ENCODE results near the gene ELOVL6. TPM values are rescaled to one million over a fixed set of nuclear protein-coding genes. Genes with fewer than 3 reads are reported as not detected.
A peak's percentile ranks its signal among the peaks of the same experiment; 100 is the strongest.
"Not testable (repeated sequence)": the region's sequence is repeated elsewhere in the genome, so short reads cannot be mapped to it uniquely, and the experiment has no call there.

The ELOVL6 gene, protein sequence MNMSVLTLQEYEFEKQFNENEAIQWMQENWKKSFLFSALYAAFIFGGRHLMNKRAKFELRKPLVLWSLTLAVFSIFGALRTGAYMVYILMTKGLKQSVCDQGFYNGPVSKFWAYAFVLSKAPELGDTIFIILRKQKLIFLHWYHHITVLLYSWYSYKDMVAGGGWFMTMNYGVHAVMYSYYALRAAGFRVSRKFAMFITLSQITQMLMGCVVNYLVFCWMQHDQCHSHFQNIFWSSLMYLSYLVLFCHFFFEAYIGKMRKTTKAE
- total RNA-seq: 1.5 TPM

DNA sequence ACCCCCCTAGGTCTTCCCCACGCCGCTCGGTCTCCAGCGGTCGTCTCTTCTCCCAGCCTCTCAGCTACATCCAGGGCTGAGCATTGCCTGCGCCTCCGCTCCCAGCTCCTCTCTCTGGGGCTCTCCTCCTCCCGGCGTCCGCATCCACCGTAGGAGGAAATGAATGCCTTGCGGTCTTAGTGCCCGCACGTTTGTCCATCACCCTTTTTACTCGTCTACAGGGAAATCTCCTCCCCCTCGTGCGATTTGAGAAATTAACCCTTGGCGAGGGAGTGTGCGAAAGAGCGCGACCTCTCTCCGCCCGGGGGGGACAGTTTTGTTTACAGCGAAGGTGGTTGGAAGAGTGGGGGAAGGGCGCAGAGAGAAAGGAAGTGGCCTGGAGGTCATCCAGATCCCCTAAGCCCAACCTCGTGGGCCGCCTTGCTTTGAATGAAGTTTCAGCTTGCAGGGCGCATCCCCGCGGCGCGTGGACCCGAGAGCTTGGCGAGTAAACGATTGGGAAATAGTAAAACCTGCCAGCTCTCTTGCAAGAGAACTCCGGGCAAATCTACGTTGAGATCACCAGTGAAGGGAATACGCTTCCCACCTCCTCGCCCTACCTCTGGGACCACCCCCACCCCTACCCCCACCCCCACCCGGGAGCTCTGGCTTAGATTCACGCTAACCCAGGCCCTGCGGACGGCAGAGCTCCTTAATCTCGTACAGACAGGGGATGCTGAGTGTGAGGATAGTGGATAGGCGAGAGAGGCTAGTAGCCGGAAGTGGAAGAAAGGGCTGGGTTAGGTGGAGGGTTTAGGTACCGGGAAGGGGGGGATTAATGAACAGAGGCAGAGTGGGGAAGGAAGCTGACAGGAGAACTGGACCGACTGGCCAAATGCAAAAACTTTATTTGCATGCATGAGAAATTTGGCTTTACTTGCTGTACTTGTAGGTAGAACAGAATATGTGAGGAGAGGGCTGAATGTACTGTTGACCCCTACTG lies at the start of gene ELOVL6:
Gene ELOVL6, minus strand, starts transcription at position 181 of the 982 bp plus-strand sequence. CDS start 280 bp downstream, outside the sequence.
- Histone ChIP-seq H3K9me3 (ENCODE audit: low read depth, low read length) (no peaks in the 10 kb centered on the region), H3K4me1 (ENCODE audit: insufficient read depth, low read length) (peaks cover 24% of the 10 kb centered on the region), H3K4me3 (ENCODE audit: low read length) (peak within 1 kb of the TSS; percentile 75), H3K27me3 (ENCODE audit: insufficient read depth, low read length) (no peaks in the 10 kb centered on the region)

DNA sequence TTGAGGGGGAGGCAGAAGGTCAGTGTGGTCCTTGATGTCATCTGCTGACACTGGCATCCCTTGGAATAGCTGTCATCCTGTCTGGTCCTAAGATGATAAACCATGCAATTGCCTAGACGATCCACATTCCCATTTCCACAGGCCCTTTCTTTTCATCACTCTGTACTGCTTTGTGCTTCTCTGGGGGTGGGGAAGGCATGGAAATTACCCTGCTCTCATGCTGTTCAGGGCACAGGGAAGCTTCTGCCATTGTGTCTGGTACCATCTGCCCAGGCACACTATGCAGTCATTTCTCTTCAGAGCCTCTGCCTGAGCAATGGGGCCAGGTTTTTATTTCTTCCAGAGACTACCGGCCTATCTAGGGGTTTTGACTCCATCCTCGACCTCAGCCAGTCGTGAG lies 49.7 kb upstream of the ELOVL6 start:
- Histone ChIP-seq H3K4me1 (ENCODE audit: insufficient read depth, low read length) (no peaks in the 10 kb centered on the region), H3K4me3 (ENCODE audit: low read length) (no peak overlapping the region), H3K9me3 (ENCODE audit: low read depth, low read length) (no peaks in the 10 kb centered on the region), H3K27me3 (ENCODE audit: insufficient read depth, low read length) (no peaks in the 10 kb centered on the region)

- Histone ChIP-seq H3K4me3 (ENCODE audit: low read length) (no peak overlapping the region), H3K9me3 (ENCODE audit: low read depth, low read length) (no peaks in the 10 kb centered on the region), H3K4me1 (ENCODE audit: insufficient read depth, low read length) (no peaks in the 10 kb centered on the region), H3K27me3 (ENCODE audit: insufficient read depth, low read length) (no peaks in the 10 kb centered on the region)
These were observed 49.2 kb upstream of the ELOVL6 start for GRCh38 chr4:110247591-110247990.

- no peaks in the 10 kb centered on the region for H3K4me1 ChIP-seq (ENCODE audit: insufficient read depth, low read length)
- no peak overlapping the region for H3K4me3 ChIP-seq (ENCODE audit: low read length)
- H3K27me3 ChIP-seq (ENCODE audit: insufficient read depth, low read length): peaks cover 4% of the 10 kb centered on the region
- no peaks in the 10 kb centered on the region for H3K9me3 ChIP-seq (ENCODE audit: low read depth, low read length)
These were observed 47.2 kb upstream of the ELOVL6 start for GRCh38 chr4:110245577-110245976.

GRCh38 chr4:110236324-110236723 lies 37.9 kb upstream of the ELOVL6 start:
- no peaks in the 10 kb centered on the region for H3K4me1 ChIP-seq (ENCODE audit: insufficient read depth, low read length)
- H3K27me3 ChIP-seq (ENCODE audit: insufficient read depth, low read length): peaks cover 3% of the 10 kb centered on the region
- H3K4me3 ChIP-seq (ENCODE audit: low read length): no peak overlapping the region
- H3K9me3 ChIP-seq (ENCODE audit: low read depth, low read length): no peaks in the 10 kb centered on the region

GRCh38 chr4:110233581-110233980 lies 35.2 kb upstream of the ELOVL6 start:
- H3K4me1 ChIP-seq (ENCODE audit: insufficient read depth, low read length); H3K27me3 ChIP-seq (ENCODE audit: insufficient read depth, low read length); H3K9me3 ChIP-seq (ENCODE audit: low read depth, low read length); H3K4me3 ChIP-seq (ENCODE audit: low read length): not testable (repeated sequence)

- Histone ChIP-seq H3K9me3 (ENCODE audit: low read depth, low read length) (no peaks in the 10 kb centered on the region), H3K4me3 (ENCODE audit: low read length) (no peak overlapping the region), H3K27me3 (ENCODE audit: insufficient read depth, low read length) (no peaks in the 10 kb centered on the region), H3K4me1 (ENCODE audit: insufficient read depth, low read length) (no peaks in the 10 kb centered on the region)
These were observed 33.5 kb upstream of the ELOVL6 start for GRCh38 chr4:110231869-110232268.

DNA sequence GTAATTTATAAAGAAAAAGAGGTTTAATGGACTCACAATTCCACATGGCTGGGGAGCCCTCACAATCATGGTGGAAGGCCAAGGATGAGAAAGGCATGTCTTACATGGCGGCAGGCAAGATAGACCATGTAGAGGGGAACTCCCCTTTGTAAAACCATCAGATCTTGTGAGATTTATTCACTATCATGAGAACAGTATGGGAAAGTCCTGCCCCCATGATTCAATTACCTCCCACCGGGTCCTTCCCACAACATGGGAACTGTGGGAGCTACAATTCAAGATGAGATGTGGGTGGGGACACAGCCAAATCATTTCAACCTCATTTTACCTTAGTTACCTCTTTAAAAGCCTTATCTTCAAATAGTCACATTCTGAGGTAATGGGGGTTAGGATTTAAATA lies 30.9 kb upstream of the ELOVL6 start:
- H3K9me3 ChIP-seq (ENCODE audit: low read depth, low read length): no peaks in the 10 kb centered on the region
- H3K4me1 ChIP-seq (ENCODE audit: insufficient read depth, low read length): no peaks in the 10 kb centered on the region
- H3K4me3 ChIP-seq (ENCODE audit: low read length): no peak overlapping the region
- H3K27me3 ChIP-seq (ENCODE audit: insufficient read depth, low read length): no peaks in the 10 kb centered on the region

- Histone ChIP-seq H3K4me3 (ENCODE audit: low read length) (no peak overlapping the region), H3K27me3 (ENCODE audit: insufficient read depth, low read length) (no peaks in the 10 kb centered on the region), H3K4me1 (ENCODE audit: insufficient read depth, low read length) (no peaks in the 10 kb centered on the region), H3K9me3 (ENCODE audit: low read depth, low read length) (no peaks in the 10 kb centered on the region)
These were observed 26.4 kb upstream of the ELOVL6 start for GRCh38 chr4:110224812-110225211.

DNA sequence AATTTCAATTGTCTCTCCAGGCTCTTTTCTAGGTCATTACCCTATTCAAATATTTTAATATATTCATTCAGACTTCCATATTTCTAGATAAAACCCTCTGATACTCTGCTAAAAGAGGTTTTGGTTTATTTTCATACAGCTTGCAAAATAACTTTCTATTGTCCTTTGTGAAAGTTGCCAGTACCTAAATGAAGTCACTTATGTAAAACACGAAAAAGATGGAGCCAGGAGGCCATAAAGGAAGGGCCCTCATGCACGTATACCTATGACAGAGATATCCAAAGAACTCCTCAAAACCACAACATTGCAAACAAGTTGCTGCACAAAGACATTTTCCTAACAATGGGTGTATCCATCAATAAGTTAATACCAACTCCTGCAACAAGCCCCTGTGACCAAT lies 25.7 kb upstream of the ELOVL6 start:
- no peaks in the 10 kb centered on the region for H3K9me3 ChIP-seq (ENCODE audit: low read depth, low read length)
- H3K4me3 ChIP-seq (ENCODE audit: low read length): no peak overlapping the region
- no peaks in the 10 kb centered on the region for H3K4me1 ChIP-seq (ENCODE audit: insufficient read depth, low read length)
- no peaks in the 10 kb centered on the region for H3K27me3 ChIP-seq (ENCODE audit: insufficient read depth, low read length)

GRCh38 chr4:110218935-110219334 lies 20.5 kb upstream of the ELOVL6 start:
- not testable (repeated sequence) for H3K27me3 ChIP-seq (ENCODE audit: insufficient read depth, low read length); H3K4me1 ChIP-seq (ENCODE audit: insufficient read depth, low read length); H3K9me3 ChIP-seq (ENCODE audit: low read depth, low read length); H3K4me3 ChIP-seq (ENCODE audit: low read length)

GRCh38 chr4:110217181-110217580 lies 18.8 kb upstream of the ELOVL6 start:
- not testable (repeated sequence) for H3K27me3 ChIP-seq (ENCODE audit: insufficient read depth, low read length); H3K9me3 ChIP-seq (ENCODE audit: low read depth, low read length); H3K4me1 ChIP-seq (ENCODE audit: insufficient read depth, low read length); H3K4me3 ChIP-seq (ENCODE audit: low read length)

DNA sequence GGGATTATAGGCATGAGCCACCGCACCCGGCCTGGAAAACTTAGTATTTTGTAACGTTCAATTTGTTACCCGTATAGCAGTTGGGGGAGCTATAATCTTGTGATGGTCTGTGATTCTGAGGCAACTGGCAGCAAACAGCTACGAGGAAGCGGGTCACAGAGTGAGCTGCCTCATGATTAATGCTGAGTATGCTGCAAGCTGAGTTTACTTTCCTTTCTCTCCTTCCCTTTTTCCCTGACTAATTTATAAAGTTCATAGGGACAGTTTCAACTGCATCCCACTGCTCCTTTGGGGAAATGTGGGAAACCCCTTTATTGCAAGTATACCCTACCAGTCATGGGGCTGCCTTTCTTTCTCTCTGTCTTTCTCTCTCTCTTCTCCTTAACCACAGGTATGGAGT lies 17.7 kb upstream of the ELOVL6 start:
- no peak overlapping the region for H3K4me3 ChIP-seq (ENCODE audit: low read length)
- H3K4me1 ChIP-seq (ENCODE audit: insufficient read depth, low read length): no peaks in the 10 kb centered on the region
- H3K27me3 ChIP-seq (ENCODE audit: insufficient read depth, low read length): no peaks in the 10 kb centered on the region
- no peaks in the 10 kb centered on the region for H3K9me3 ChIP-seq (ENCODE audit: low read depth, low read length)

GRCh38 chr4:110211770-110212061 lies 13.3 kb upstream of the ELOVL6 start:
- no peaks in the 10 kb centered on the region for H3K4me1 ChIP-seq (ENCODE audit: insufficient read depth, low read length)
- H3K4me3 ChIP-seq (ENCODE audit: low read length): no peak overlapping the region
- no peaks in the 10 kb centered on the region for H3K27me3 ChIP-seq (ENCODE audit: insufficient read depth, low read length)
- no peaks in the 10 kb centered on the region for H3K9me3 ChIP-seq (ENCODE audit: low read depth, low read length)

DNA sequence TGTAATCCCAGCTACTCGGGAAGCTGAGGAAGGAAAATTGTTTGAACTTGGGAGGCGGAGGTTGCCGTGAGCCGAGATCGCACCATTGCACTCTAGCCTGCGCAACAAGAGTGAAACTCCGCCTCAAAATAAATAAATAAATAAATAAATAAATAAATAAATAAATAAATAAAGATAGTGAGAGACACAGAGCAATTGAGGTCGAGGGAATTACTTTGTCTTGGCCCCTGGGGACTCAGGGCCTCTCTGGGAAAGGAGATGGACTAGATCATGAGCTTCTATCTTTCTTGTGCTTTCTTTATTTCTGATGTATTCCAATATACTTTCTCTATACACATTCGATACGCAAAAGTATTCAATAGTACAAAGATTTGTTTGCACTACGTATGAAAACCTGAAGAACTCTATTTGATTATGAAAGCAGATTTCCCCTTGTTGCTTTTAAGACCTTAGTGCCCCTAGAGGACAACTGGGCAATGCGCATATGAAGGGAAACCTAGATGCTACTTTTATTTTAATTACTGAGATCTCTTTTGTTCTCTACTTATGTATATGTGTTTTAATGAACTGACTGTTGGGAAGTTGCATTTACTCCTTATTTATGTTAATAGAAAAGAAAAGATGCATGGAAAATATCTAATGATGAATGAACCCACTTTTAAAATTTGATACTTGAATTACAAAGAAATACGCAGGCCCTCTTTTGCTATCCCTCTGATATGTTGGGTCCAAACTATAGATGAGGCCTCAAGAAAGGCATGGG lies 12.8 kb upstream of the ELOVL6 start:
- Histone ChIP-seq H3K27me3 (ENCODE audit: insufficient read depth, low read length) (no peaks in the 10 kb centered on the region), H3K4me1 (ENCODE audit: insufficient read depth, low read length) (no peaks in the 10 kb centered on the region), H3K4me3 (ENCODE audit: low read length) (no peak overlapping the region), H3K9me3 (ENCODE audit: low read depth, low read length) (no peaks in the 10 kb centered on the region)
